ENCODE results near the gene CCDC85C.

Gene CCDC85C

DNA sequence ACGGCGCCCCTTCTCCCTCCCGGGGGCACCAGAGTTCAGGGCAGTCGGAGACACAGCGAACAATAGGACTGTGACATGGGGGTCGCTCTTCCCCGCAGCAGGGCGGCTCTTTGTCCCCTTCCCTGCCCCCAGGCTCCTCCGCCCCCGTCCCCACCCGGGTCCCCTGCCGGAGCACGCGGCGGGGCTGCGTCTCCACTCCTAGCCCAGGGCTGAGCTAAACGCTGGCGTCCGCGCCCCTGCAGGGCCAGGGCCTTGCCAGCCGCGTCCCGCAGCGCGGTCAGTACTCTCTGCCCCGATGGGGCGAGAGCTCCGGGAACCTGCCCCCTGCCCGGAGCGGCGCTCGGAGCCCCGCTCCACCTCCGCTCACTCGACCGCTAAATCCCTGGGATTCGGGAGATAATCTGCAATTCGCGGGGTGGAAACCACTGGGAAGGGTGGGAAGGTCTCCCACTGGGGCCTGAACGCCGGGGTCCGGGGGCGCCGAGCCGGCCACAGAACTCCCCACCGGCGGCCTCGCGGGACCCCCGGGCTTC, 825 bp upstream of the CCDC85C start:
- no peak for DNase-seq

- peak; percentile 85 for DNase-seq
These were observed 315 bp upstream of the CCDC85C start for GRCh38 chr14:99604278-99604765.

GRCh38 chr14:99602788-99603415, 1.1 kb downstream of the CCDC85C start:
- DNase-seq = no peak

GRCh38 chr14:99602054-99602787, 1.8 kb downstream of the CCDC85C start:
- DNase-seq = no peak

- DNase-seq = no peak
These were observed 2.6 kb downstream of the CCDC85C start for GRCh38 chr14:99601361-99601831.

- DNase-seq = no peak
These were observed 3.6 kb downstream of the CCDC85C start for GRCh38 chr14:99600232-99600888.

- no peak for DNase-seq
These were observed 4.6 kb downstream of the CCDC85C start for GRCh38 chr14:99599393-99599792.

DNA sequence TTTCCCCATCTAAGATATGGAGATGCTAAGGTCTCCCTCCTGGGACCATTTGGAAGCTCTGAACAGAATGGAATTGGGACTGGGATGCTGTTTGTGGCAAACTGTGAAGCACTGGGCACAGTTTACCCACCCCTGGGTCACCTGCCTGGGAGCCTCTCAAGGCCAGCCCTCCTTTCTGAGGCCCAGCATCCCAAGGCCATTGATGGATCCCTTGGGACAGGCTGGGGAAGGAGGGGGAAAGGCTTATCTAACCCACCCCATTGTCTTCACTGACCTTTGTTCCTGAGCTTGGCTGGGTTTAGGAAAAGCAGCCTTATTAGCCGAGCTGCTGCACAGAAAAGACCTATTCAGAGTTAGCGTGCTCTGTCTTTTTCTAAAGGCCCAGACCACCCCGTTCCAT, 5.2 kb downstream of the CCDC85C start:
- no peak for DNase-seq

DNA sequence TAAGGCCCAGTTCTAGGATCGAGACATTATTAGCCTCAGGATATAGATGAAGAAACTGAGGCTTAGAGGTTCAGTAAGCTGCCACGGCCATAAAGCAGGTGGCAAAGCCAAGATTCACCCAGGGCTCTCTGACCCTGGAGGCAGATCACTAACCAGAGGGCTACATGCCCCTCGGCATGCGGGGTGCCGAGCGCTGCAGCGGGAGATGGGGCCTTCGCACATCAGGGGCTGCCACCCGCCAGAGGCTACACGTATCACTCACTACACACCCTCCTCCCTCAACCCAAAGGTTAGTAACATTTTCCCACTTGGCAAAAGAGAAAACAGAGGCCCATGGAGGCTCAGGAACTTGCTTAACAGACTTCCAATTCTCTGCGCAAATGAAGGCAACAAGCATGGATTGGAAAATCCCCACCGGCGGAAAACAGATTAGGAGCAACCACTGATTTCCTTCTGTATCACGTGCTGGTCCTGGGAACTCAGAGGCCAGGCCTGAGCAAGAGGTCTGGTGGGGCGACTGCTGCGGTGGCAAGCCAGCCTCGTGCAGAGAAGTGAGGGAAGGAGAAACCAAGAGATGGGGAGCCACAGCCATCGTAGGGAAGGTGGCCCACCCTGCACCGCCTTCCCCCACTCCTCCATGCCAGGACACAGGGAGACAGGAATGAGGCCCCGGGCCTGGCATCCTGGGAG, 6.0 kb downstream of the CCDC85C start:
- no peak for DNase-seq

DNA sequence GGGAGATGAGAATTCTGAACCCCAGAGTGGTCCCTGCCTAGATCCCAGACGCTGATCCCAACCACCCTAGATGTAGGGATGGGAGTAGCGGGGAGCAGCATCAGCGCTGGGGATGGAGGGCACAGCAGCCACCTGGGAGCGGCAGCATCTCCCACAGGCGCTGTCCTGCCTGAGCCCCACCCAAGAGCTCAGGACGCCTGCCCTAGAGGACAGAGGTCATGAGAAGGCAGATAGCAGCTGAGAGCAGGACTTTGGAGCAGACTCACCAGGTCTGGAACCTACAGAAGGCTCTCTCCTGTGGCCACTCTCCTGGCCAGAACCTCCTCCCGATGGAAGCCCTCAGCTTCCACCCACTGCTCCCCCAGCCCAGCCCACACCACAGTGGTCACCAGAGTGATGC, 7.2 kb downstream of the CCDC85C start:
- DNase-seq = no peak

- DNase-seq = no peak
These were observed 7.9 kb downstream of the CCDC85C start for GRCh38 chr14:99596071-99596627.

GRCh38 chr14:99595524-99595923, 8.5 kb downstream of the CCDC85C start:
- no peak for DNase-seq

DNA sequence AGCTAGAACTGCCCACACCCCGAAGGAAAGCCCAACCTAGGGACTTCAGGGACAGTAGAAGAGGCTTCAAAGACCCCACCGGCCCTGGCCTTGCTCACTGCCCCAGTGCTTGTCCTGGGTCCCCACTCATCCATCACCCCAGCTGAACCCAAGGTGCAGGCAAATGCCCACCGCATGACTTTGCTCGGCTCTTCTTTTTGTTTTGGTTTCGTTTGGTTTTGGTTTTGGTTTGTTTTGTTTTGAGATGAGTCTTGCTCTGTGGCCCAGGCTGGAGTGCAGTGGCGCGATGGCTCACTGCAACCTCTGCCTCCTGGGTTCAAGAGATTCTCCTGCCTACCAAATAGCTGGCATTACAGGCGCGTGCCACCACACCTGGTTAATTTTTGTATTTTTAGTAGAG, 9.0 kb downstream of the CCDC85C start:
- DNase-seq = no peak

DNA sequence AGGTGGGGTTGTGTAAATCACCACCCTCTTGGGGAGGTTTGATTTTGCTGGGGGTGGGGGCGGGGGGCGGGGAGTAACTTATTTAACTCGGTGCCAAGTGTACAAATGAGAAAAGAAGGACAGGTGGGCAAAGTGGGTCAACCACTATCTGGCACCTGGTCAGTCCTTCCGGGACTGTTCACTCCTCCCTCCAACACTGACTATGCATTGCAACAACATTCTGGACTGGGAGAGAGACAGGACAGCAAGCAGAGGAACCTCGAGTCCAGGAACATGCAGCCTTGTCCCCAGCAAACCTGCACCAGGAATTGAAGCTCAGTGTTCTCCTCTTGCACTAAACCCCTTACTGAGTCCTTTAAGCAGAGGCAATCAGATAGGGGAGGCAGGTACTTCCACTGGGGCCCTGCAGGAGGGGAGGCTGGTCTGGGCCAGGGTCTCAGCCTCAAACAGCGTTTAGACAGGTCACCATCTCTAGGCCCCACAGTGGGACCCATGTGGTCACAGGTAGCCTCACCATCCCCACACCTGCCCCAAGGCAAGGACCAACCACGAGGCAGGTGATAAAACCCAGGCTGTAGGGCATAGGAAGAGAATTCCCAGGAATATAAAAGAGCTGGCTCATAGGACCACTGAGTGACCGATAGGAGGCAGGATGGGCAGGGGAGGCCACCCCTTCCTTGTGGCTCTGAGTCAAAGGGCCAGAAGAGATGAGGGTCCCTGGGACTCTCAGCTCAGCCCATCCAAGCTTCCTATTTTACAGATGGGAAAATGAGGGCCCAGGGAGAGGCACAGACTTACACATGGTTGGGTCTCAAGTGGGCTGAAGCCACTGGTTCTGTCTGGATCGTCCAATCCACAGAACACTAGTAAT, 9.8 kb downstream of the CCDC85C start:
- no peak for DNase-seq

GRCh38 chr14:99592933-99593753, 10.9 kb downstream of the CCDC85C start:
- DNase-seq = no peak

DNA sequence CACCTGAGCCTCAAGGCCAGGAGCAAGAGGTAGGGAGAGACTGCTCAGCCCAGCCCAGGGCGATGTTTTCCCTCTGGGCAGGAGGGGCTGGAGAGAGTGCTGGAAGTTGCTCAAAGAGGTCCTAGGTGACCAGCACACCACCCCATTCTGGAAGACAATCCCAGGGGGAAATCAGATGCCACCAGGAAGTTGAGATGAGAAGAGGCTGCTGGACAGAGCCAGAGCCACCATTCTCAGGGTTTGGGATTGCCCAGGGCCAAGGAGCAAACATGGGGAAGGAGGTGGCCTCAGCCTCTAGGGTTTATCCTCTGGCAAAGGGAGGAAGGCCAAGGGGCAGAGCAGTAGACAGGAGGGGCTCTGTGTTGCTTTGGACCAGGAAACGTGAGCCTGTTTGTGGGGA, 11.6 kb downstream of the CCDC85C start:
- no peak for DNase-seq

- no peak for DNase-seq
These were observed 13.1 kb downstream of the CCDC85C start for GRCh38 chr14:99590746-99591555.

GRCh38 chr14:99589651-99590530, 14.1 kb downstream of the CCDC85C start:
- DNase-seq = no peak

- no peak for DNase-seq
These were observed 15.0 kb downstream of the CCDC85C start for GRCh38 chr14:99589031-99589441.

Measured in cortex of kidney (tissue), 1 donor.